ENCODE results near the gene RALA. TPM values are rescaled to one million over a fixed set of nuclear protein-coding genes. Genes with fewer than 3 reads are reported as not detected.

RALA gene
- total and polyA plus RNA-seq, 10 of the 15 experiments (the other 5 are each of a cell fraction or from before 2014, with no cell fraction given) = 7.5 to 53.3 (median 23.1) TPM

- TF ChIP-seq ZNF592 (IDR thresholded peaks at IDR 0.05) (no peak), SIN3A (IDR thresholded peaks at IDR 0.05; ENCODE audit: low read depth, low read length) (no peak), NFYA (IDR thresholded peaks at IDR 0.05; ENCODE audit: borderline replicate concordance, low read depth, low read length) (no peak), MTA3 (IDR thresholded peaks at IDR 0.05; ENCODE audit: borderline replicate concordance, low read length) (no peak), SMARCA5 (IDR thresholded peaks at IDR 0.05) (no peak), PKNOX1 (IDR thresholded peaks at IDR 0.05) (no peak), BHLHE40 (IDR thresholded peaks at IDR 0.05; ENCODE audit: borderline replicate concordance in 1 of 2, low read depth in 2 of 2, low read length in 1 of 2) (peak; percentile 77 to 78), CBX3 (IDR thresholded peaks at IDR 0.05; ENCODE audit: borderline replicate concordance, low read depth) (no peak), SKIL (IDR thresholded peaks at IDR 0.05; ENCODE audit: low read depth, poor library complexity, severe bottlenecking) (no peak), CHD2 (IDR thresholded peaks at IDR 0.05; ENCODE audit: borderline replicate concordance, low read depth, low read length) (no peak), ZBTB11 (CRISPR knock-in tag; IDR thresholded peaks at IDR 0.05) (no peak), BCL3 (IDR thresholded peaks at IDR 0.05; ENCODE audit: borderline replicate concordance, insufficient read depth, low read depth, low read length, poor library complexity, severe bottlenecking) (no peak), RB1 (IDR thresholded peaks at IDR 0.05; ENCODE audit: borderline replicate concordance) (no peak), NKRF (conservative IDR thresholded peaks at IDR 0.05) (no peak), MYB (IDR thresholded peaks at IDR 0.05; ENCODE audit: borderline replicate concordance, low read depth, low read length) (no peak)
These were observed 112.5 kb downstream of the RALA start (continued) for GRCh38 chr7:39735903-39736302.
